Measurements from ENCODE around the gene MOG.

GRCh38 chr6:29680416-29680815, 23.5 kb downstream of the MOG start:
- TF ChIP-seq CTCF (conservative IDR thresholded peaks at IDR 0.05) (no peak), EZH2 (IDR thresholded peaks at IDR 0.05; ENCODE audit: low read depth) (no peak)
